ENCODE data around the gene PPFIA1.

Gene PPFIA1

GRCh38 chr11:70429428-70429705 is 158.9 kb downstream of the PPFIA1 start:
- Histone ChIP-seq H3K9me3 (ENCODE audit: low read depth, low read length) (no peaks in the 10 kb centered on the region), H3K9ac (ENCODE audit: insufficient read length) (no peak overlapping the region), H3K4me3 (no peak overlapping the region), H3K27ac (no peak overlapping the region), H3K36me3 (ENCODE audit: insufficient read depth, low read length) (peaks cover 50% of the 10 kb centered on the region; the same call in 1 of the 2 replicates)
- no peak for DNase-seq (ENCODE audit: low read depth, low spot score)
- no peak for TF ChIP-seq FOXP2 (optimal IDR thresholded peaks at IDR 0.05; ENCODE audit: control extremely low read depth, extremely low read length, insufficient read depth)
- TF ChIP-seq EZH2 (IDR thresholded peaks at IDR 0.05): no peak
- TF ChIP-seq POLR2AphosphoS5 (IDR thresholded peaks at IDR 0.05; ENCODE audit: borderline replicate concordance, low read depth, low read length): no peak

GRCh38 chr11:70429724-70430521 is 159.4 kb downstream of the PPFIA1 start:
- no peak for DNase-seq (ENCODE audit: low read depth, low spot score)
- H3K27ac ChIP-seq: no peak overlapping the region
- no peak for TF ChIP-seq POLR2AphosphoS5 (IDR thresholded peaks at IDR 0.05; ENCODE audit: borderline replicate concordance, low read depth, low read length)
- no peak for TF ChIP-seq EZH2 (IDR thresholded peaks at IDR 0.05)
- no peak for TF ChIP-seq FOXP2 (optimal IDR thresholded peaks at IDR 0.05; ENCODE audit: control extremely low read depth, extremely low read length, insufficient read depth)
- peaks cover 54% of the 10 kb centered on the region; the same call in 1 of the 2 replicates for H3K36me3 ChIP-seq (ENCODE audit: insufficient read depth, low read length)
- no peak overlapping the region for H3K4me3 ChIP-seq
- H3K9me3 ChIP-seq (ENCODE audit: low read depth, low read length): no peaks in the 10 kb centered on the region
- H3K9ac ChIP-seq (ENCODE audit: insufficient read length): no peak overlapping the region

GRCh38 chr11:70430671-70431574 is 160.4 kb downstream of the PPFIA1 start:
- DNase-seq (ENCODE audit: low read depth, low spot score): no peak
- no peak overlapping the region for H3K27ac ChIP-seq
- H3K9me3 ChIP-seq (ENCODE audit: low read depth, low read length): no peaks in the 10 kb centered on the region
- H3K36me3 ChIP-seq (ENCODE audit: insufficient read depth, low read length): peaks cover 64% of the 10 kb centered on the region; the same call in 1 of the 2 replicates
- no peak overlapping the region for H3K4me3 ChIP-seq
- H3K9ac ChIP-seq (ENCODE audit: insufficient read length): no peak overlapping the region
- TF ChIP-seq FOXP2 (optimal IDR thresholded peaks at IDR 0.05; ENCODE audit: control extremely low read depth, extremely low read length, insufficient read depth): no peak
- TF ChIP-seq POLR2AphosphoS5 (IDR thresholded peaks at IDR 0.05; ENCODE audit: borderline replicate concordance, low read depth, low read length): no peak
- TF ChIP-seq EZH2 (IDR thresholded peaks at IDR 0.05): no peak

DNA sequence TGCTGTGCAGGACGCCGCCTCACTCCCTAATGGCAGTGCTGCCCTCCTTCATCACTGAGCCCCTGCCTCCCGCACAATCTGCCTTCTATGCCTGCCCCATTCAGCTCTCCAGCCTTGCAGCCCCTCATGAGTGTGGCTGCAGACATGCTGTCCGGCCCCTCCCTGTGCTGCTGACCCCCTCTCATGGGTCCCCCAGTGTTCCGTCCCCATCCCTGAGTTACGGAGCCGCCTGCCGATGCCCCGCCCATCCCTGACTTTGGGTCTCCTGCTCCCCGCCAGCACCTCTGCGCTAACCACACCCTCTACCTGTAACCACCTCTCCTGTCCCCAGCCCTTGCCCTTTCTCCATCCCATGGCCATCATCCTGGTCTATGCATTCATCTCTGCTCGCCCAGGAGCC is 161.1 kb downstream of the PPFIA1 start:
- H3K4me3 ChIP-seq: no peak overlapping the region
- H3K27ac ChIP-seq: no peak overlapping the region
- no peak overlapping the region for H3K9ac ChIP-seq (ENCODE audit: insufficient read length)
- DNase-seq (ENCODE audit: low read depth, low spot score): no peak
- peaks cover 70% of the 10 kb centered on the region; the same call in 1 of the 2 replicates for H3K36me3 ChIP-seq (ENCODE audit: insufficient read depth, low read length)
- TF ChIP-seq FOXP2 (optimal IDR thresholded peaks at IDR 0.05; ENCODE audit: control extremely low read depth, extremely low read length, insufficient read depth) (no peak), POLR2AphosphoS5 (IDR thresholded peaks at IDR 0.05; ENCODE audit: borderline replicate concordance, low read depth, low read length) (no peak), EZH2 (IDR thresholded peaks at IDR 0.05) (no peak)
- no peaks in the 10 kb centered on the region for H3K9me3 ChIP-seq (ENCODE audit: low read depth, low read length)

- Histone ChIP-seq H3K27ac (no peak overlapping the region), H3K9ac (ENCODE audit: insufficient read length) (no peak overlapping the region), H3K4me3 (no peak overlapping the region), H3K36me3 (ENCODE audit: insufficient read depth, low read length) (peaks cover 74% of the 10 kb centered on the region; the same call in 1 of the 2 replicates), H3K9me3 (ENCODE audit: low read depth, low read length) (no peaks in the 10 kb centered on the region)
- no peak for TF ChIP-seq POLR2AphosphoS5 (IDR thresholded peaks at IDR 0.05; ENCODE audit: borderline replicate concordance, low read depth, low read length)
- no peak for TF ChIP-seq FOXP2 (optimal IDR thresholded peaks at IDR 0.05; ENCODE audit: control extremely low read depth, extremely low read length, insufficient read depth)
- DNase-seq (ENCODE audit: low read depth, low spot score): no peak
Observed at GRCh38 chr11:70432065-70432464, 161.6 kb downstream of the PPFIA1 start.

- H3K36me3 ChIP-seq (ENCODE audit: insufficient read depth, low read length): peaks cover 71% of the 10 kb centered on the region; the same call in 1 of the 2 replicates
Observed at GRCh38 chr11:70432580-70432979, 162.1 kb downstream of the PPFIA1 start.

DNA sequence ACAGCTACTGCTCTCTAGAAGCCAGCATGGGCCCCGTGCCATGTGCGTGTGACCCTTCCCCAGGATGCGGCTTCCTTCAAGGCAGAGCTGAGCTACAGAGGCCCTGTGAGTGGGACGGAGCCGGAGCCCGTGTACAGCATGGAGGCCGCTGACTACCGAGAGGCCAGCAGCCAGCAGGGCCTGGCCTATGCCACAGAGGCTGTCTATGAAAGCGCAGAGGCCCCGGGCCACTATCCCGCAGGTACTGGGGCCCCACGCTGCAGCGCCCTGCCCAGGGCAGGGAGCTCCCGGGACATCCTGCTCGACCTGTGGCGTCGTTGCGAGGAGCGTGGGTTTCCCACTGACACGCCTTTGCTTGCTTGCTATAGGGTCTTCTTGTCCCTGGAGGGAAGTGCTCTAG is 162.5 kb downstream of the PPFIA1 start:
- TF ChIP-seq EZH2 (IDR thresholded peaks at IDR 0.05): no peak
- no peak for TF ChIP-seq FOXP2 (optimal IDR thresholded peaks at IDR 0.05; ENCODE audit: control extremely low read depth, extremely low read length, insufficient read depth)
- no peak overlapping the region for H3K4me3 ChIP-seq
- H3K36me3 ChIP-seq (ENCODE audit: insufficient read depth, low read length): peaks cover 69% of the 10 kb centered on the region; the same call in 1 of the 2 replicates
- H3K9ac ChIP-seq (ENCODE audit: insufficient read length): no peak overlapping the region
- no peak overlapping the region for H3K27ac ChIP-seq
- DNase-seq (ENCODE audit: low read depth, low spot score): no peak
- no peaks in the 10 kb centered on the region for H3K9me3 ChIP-seq (ENCODE audit: low read depth, low read length)

More at GRCh38 chr11:70432580-70432979, 162.1 kb downstream of the PPFIA1 start:
- TF ChIP-seq FOXP2 (optimal IDR thresholded peaks at IDR 0.05; ENCODE audit: control extremely low read depth, extremely low read length, insufficient read depth) (no peak), POLR2AphosphoS5 (IDR thresholded peaks at IDR 0.05; ENCODE audit: borderline replicate concordance, low read depth, low read length) (no peak), EZH2 (IDR thresholded peaks at IDR 0.05) (no peak)
- Histone ChIP-seq H3K9me3 (ENCODE audit: low read depth, low read length) (no peaks in the 10 kb centered on the region), H3K4me3 (no peak overlapping the region), H3K9ac (ENCODE audit: insufficient read length) (no peak overlapping the region), H3K27ac (no peak overlapping the region)
- no peak for DNase-seq (ENCODE audit: low read depth, low spot score)

DNA sequence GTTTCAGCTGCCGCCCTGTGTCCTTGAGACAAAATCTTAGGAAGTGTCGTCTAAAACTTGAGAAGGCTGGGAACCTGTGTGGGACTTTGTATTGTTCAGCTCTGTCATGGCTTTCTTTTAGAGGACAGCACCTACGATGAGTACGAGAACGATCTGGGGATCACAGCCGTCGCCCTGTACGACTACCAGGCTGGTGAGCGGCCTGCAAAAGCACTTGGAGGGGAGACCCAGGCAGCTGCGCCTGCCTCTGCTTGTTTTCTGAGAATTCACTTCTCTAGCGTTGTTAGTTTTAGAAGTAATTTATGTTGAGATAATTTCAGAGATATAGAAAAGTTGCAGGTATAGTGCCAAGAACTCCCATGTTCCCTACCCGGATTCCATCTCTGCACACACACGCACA is 163.0 kb downstream of the PPFIA1 start:
- no peaks in the 10 kb centered on the region for H3K9me3 ChIP-seq (ENCODE audit: low read depth, low read length)
- no peak for DNase-seq (ENCODE audit: low read depth, low spot score)
- no peak overlapping the region for H3K9ac ChIP-seq (ENCODE audit: insufficient read length)
- TF ChIP-seq FOXP2 (optimal IDR thresholded peaks at IDR 0.05; ENCODE audit: control extremely low read depth, extremely low read length, insufficient read depth) (no peak), POLR2AphosphoS5 (IDR thresholded peaks at IDR 0.05; ENCODE audit: borderline replicate concordance, low read depth, low read length) (no peak), EZH2 (IDR thresholded peaks at IDR 0.05) (no peak)
- H3K4me3 ChIP-seq: no peak overlapping the region
- peaks cover 67% of the 10 kb centered on the region; the same call in 1 of the 2 replicates for H3K36me3 ChIP-seq (ENCODE audit: insufficient read depth, low read length)
- no peak overlapping the region for H3K27ac ChIP-seq

Measured in SK-N-MC (cell line).